CD4-positive, alpha-beta T cell treated with Interferon alpha-2 for 1 hour (primary cell): ENCODE measurements around the gene IMPACT.
A peak's percentile ranks its signal among the peaks of the same experiment; 100 is the strongest.

Source experiments
- DNase-seq, 2 donors: peaks; one replicate each; pipeline ENCODE4 v3.0.0-alpha.2; 2020 to 2022

The IMPACT gene

DNA sequence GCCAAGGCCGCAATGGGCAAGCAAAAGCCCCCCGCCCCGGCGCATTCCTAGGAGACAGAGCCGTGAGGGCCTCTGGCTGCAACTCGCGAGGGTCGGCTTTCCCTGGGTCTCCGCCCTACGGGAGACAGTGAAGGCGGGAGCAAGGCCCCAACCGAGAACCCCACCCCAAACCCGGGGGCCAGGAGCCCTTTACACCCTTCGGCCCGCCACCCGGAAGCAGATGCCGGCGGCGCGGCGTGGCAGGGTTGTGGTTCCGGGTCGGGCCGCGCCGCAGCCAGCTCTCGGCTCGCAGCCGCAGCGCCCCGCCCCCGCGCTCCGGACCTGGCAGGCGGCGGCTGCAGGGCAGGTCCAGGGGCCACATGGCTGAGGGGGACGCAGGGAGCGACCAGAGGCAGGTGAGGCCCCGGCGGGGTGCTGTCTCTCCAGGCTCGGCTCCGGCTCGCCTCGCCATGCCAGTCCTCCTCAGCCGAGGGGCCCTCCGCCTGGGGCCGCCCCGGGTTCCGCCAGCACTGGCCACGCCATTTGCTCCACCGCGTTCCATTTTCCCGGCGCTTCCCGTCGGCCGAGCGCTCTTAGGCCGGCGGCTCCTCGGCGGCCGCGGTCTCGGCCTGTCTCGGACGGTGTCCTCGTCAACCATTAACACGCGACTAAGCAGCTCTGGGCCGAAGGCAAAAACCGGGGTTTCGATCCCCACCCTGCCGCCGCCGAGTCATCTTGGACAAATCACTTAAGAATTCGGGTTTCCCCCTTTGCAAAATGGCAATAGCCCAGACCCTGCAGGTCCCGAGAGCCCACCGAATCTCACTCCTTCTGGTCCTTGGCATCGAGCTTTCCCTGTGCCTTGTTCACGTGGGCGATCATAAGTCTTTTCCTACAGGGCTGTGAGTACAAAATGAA, at the start of gene IMPACT:
Gene IMPACT (plus strand): TSS at position 273 of the 897 bp plus-strand sequence. CDS start 87 bp downstream, at position 360.
- peak; percentile 80 to 82 for DNase-seq

DNA sequence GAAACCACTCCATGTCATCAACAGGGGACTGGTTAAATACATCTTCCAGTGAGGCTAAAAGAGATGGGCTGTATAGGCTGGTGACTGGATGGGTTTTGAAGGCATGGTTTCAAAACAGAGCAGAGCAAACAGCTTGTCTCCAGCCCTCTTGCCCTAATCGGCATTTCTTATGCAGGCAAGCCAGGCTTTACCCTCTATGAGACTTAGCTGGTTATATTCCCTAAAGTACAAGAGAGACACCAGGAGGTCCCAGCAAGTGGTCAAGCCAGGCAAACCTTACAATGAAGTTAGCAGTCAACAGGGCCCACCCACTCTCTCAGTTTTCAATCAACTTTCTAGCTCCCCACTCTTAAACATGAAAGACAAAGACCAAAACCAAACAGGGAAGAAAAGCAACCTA, 47.9 kb upstream of the IMPACT start:
- no peak for DNase-seq

DNA sequence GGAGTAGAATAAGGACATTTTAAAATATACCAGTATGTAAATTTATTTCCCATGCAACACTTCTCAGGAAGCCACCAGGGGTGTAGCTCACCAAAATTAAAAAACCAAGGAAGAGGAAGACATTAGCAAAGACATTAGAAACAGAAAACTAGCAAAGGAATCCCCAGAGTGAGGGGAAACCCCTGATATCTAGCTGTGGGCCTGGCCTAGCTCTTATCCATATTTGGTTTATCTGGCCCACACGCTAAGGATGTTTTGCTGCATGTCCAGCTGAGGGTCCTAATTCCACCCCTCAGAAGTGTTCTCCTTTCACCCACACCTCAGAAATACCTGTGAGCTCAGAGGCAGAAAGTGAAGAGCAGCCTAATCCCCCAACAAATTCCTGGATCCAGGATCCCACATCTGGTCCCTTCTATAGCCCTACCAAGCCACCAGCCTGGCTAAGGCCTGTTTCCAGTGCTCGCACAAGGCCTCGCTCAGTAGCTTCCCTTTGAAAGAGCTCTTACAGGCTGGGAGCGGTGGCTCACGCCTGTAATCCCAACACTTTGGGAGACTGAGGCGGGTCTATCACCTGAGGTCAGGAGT, 46.2 kb upstream of the IMPACT start:
- no peak for DNase-seq

- DNase-seq: no peak
These were observed 45.3 kb upstream of the IMPACT start for GRCh38 chr18:24381126-24381525.

GRCh38 chr18:24386681-24387080, 39.8 kb upstream of the IMPACT start:
- DNase-seq: no peak

- DNase-seq: no peak
These were observed 37.5 kb upstream of the IMPACT start for GRCh38 chr18:24388957-24389356.

DNA sequence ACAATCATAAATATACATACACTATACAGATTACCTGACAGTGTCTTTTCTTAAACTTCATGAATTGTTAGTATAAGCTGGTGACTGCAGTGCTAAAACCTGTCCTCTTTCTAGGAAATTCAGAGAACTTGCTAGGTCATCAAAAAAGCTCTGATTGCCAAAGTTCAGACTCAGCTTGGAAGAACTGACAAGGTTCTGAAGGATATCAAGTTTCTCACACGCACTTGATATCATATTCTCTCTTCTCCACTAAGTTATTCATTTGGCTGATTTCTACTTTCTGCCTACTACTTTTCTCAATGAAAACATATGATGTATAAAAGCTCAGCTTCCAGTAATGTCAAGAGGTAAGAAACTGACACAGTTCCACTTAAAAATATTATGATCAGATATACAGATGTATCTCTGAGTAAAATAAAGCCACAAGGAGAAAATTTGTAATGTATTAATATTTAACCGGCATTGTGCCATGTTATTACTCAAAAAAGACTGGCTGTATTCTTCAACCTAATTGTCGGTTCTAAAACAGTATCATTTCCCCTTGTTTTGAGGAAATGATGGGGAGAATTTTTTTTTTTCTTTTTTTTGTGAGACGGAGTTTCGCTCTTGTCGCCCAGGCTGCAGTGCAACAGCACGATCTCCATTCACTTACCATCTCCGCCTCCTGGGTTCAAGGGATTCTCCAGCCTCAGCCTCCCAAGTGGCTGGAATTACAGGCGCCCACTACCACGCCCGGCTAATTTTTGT, 31.2 kb upstream of the IMPACT start:
- DNase-seq: no peak

- DNase-seq: no peak
These were observed 30.3 kb upstream of the IMPACT start for GRCh38 chr18:24396082-24396633.

DNA sequence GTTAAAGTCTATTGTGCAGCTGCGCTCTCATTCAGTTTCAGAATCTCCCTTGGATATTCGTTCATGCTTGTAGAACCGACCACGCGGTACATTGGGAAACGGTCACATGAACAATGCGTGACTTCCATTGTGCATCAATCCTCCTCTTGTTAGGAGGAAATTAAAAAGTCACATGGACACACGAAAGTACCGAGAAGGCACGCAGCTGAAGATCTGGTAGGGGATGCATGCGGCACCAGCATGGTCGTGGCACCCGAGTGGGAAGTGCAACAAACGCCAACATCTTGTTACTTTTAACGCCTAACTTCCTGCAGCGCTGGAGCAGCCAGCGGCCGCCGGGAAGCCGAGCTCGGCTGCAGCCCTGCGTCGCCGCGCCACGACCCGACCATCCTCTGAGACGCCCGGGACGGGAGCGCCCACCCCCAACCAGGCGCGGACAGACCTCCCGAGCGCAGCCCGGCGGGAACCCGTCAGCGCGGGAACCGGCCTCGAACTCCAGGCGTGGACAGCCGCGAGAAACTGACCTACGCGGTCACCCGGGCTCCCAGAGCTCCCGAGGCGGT, 29.3 kb upstream of the IMPACT start:
- DNase-seq: peak; percentile 28 to 37

- DNase-seq: peak; percentile 85 to 86
These were observed 28.6 kb upstream of the IMPACT start, which contains the start of gene OSBPL1A for GRCh38 chr18:24397694-24398368. Gene OSBPL1A (minus strand): TSS chr18:24397824. CDS start chr18:24377533, 20,291 bp downstream.

DNA sequence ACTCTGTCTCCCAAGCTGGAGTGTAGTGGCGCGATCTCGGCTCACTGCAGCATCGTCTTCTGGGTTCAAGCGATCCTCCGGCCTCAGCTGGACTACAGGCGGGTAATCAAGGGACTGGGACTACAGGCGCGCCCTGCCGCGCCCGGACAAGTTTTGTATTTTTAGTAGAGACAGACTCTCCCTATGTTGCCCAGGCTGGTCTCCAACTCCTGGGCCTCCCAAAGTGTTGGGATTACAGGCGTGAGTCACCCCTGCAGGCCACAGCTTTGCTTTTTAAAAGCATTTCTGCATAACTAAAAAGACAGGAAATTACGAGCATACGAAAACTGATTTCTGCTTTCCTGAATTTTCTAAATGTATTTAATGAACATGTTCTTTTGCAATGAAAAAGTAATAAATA, 27.9 kb upstream of the IMPACT start:
- no peak for DNase-seq

GRCh38 chr18:24400587-24400986, 25.9 kb upstream of the IMPACT start:
- DNase-seq: no peak

DNA sequence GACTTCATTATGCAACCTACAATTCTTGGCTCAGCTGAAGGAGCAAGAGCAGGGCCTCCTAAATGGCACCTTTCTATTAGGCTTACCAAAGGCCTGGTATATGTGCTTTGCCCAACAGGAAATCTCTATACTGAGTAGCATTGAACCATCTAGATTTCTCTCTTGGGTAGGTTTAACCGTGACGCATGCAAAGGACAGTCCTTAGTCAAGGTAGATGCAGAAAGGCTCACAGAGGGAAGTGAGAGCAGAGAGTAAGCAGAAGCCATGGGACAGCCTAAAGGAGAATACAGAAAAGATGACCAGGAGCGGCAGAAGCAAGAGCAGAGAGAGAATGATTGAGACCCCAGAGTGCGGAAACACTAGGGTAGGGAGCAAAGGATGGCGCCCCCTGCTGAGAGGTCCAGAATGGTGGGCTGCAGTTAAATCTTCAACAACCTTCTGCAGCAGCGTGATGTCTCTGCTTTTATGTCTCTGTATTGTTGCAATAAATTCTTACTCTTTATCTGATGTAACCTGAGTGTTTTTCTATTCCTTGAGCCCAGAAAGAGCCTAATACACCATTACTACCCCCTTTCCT, 24.2 kb upstream of the IMPACT start:
- DNase-seq: no peak

DNA sequence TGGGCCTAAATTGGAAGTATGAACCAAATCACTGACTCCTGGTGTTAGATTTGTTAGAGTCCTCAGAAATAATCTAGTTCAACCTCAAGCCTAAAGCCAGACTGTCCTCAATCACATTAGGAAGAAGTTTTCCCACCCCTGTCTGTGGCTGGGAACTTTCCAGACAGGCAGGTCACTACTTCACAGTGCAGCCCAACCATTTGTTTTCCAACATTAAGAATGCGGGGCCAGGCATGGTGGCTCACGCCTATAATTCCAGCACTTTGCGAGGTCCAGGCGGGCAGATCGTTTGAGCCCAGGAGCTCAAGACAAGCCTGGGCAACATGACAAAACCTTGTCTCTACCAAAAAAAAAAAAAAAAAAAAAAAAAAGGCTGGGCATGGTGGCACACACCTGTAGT, 23.4 kb upstream of the IMPACT start:
- no peak for DNase-seq

DNA sequence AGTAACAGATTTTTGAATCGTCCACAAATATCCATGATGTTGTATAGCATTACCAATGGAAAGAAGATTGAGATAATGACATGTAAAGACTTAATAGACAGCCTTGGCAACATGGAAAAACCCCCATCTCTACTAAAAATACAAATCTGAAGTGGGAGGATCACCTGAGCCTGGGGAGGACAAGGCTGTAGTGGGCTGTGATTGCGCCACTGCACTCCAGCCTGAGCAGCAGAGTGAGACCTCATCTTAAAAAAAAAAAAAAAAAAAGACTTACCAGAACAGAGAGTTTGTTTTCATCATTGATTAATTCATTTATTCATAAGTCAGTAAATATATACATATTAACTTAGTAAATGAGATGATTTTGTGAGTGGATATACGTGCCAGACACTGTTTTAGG, 21.9 kb upstream of the IMPACT start:
- no peak for DNase-seq

GRCh38 chr18:24408496-24408895, 18.0 kb upstream of the IMPACT start:
- DNase-seq: no peak

DNA sequence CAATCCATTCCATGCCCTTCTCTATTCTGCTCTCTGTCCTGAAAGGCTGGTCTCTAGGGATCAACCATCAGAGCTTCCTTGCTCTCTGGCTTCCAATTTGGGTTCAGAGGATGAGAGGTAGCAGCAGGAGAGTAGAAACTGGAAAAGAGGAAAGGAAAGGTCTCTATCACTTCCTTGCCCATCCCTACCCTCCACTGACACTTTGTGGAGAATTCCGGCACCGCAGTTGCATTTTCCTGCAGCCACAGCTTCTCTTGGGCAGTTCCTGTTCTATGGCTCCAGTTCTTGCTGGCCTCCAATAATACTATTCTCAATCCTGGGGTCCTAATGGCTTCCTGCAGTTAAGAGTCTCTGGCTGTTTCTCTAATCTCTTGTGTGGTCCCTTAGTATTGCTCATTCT, 13.3 kb upstream of the IMPACT start:
- DNase-seq: no peak

DNA sequence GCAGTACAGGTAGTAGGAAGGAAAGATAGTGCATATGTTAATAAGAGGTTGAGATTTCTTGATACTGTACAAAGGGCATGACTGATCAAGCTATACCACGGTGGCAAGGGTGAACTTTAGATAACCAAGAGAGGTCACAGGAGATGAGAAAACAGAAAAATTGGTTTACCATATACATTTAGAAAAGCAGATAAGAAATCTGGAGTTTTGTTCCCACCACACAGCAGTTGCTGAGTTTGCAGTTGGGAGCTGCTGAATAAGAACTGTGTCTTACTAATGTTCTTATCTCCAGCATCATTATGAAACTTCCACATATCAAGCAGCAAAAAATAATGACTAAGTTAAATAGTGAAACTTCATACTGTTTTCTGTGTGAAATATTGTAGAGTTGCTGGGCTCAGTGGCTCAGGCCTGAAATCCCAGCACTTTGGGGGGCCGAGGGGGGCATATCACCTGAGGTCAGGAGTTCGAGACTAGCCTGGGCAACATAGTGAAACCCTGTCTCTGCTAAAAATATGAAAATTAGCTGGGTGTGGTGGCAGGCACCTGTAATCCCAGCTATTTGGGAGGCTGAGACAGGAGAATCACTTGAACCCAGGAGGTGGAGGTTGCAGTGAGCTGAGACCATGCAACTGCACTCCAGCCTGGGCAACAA, 12.0 kb upstream of the IMPACT start:
- no peak for DNase-seq

- no peak for DNase-seq
These were observed 9.0 kb upstream of the IMPACT start for GRCh38 chr18:24417480-24417879.

DNA sequence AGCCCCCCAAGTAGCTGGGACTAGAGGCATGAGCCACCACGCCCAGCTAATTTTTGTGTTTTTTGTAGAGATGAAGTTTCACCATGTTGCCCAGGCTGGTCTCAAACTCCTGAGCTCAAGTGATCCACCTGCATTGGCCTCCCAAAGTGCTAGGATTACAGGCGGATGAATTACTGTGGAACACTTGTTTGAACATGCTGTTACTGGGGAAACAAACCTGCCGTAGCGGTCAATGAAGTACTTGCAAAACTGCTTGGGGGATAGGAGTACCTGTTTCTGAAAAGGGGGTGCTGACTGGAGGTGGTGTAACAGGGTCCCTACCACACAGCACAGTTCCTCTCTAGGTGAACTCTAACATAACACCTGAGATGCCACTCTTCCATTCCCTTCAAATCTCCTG, 5.9 kb upstream of the IMPACT start:
- no peak for DNase-seq

DNA sequence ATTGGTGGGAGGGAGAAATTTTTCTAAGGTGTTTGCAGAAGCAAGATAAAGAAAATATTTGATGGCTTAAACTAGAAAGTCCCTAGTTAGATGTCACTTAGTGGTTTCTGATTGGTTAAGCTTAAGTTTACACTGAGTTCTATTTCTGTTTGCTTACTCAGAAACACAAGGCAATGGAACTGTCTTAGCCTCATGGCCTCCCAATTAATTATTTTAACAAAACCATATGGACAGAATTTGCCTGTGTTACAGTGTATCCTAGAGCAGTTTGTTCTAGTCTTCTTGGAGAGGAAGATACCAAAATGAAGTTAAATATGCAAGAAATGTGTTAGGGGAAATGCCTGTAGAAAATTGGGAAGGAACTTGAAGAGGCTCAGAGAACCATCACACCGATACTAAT, 4.6 kb upstream of the IMPACT start:
- DNase-seq: no peak

DNA sequence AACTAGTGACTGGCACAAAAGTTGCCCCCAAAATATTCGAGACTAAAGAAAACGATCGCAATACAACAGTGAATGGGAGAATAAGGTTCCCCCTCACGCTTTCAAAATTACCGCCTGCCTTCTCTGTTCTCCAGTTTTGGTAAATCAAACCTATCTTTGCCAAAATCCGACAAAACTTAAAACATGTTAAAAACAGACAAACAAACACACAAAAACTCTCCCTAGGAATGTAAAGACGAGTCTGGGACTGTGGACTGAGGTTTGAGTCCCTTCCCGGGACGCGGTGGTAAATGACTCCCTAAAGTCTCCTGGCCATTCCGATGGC, 435 bp upstream of the IMPACT start:
- no peak for DNase-seq
